Fibroblast of upper back skin (primary cell): ENCODE data around the gene GULP1.
A peak's percentile ranks its signal among the peaks of the same experiment; 100 is the strongest.
"Not testable (repeated sequence)": the region's sequence is repeated elsewhere in the genome, so short reads cannot be mapped to it uniquely, and the experiment has no call there.

Experiments
- DNase-seq: peaks from one replicate; pipeline ENCODE4 v3.0.0-alpha.2; 2013

GULP1 gene

GRCh38 chr2:188435115-188435514, 143.4 kb downstream of the GULP1 start:
- DNase-seq = no peak

- no peak for DNase-seq
These were observed 145.9 kb downstream of the GULP1 start for GRCh38 chr2:188437537-188437936.

GRCh38 chr2:188439986-188440385, 148.3 kb downstream of the GULP1 start:
- no peak for DNase-seq

GRCh38 chr2:188440849-188441248, 149.2 kb downstream of the GULP1 start:
- no peak for DNase-seq

- DNase-seq = no peak
These were observed 149.7 kb downstream of the GULP1 start for GRCh38 chr2:188441288-188441947.

- DNase-seq = no peak
These were observed 151.5 kb downstream of the GULP1 start for GRCh38 chr2:188443207-188443606.

- peak; percentile 43 for DNase-seq
These were observed 152.6 kb downstream of the GULP1 start for GRCh38 chr2:188444106-188444835.

- peak; percentile 81 for DNase-seq
These were observed 157.9 kb downstream of the GULP1 start for GRCh38 chr2:188449561-188449960.

GRCh38 chr2:188449971-188450370, 158.3 kb downstream of the GULP1 start:
- DNase-seq = no peak

- peak; percentile 88 for DNase-seq
These were observed 159.2 kb downstream of the GULP1 start for GRCh38 chr2:188450732-188451483.

GRCh38 chr2:188452084-188452483, 160.4 kb downstream of the GULP1 start:
- no peak for DNase-seq

GRCh38 chr2:188456114-188456909, 164.6 kb downstream of the GULP1 start:
- no peak for DNase-seq

GRCh38 chr2:188459061-188459460, 167.4 kb downstream of the GULP1 start:
- peak; percentile 55 for DNase-seq

GRCh38 chr2:188466078-188466477, 174.4 kb downstream of the GULP1 start:
- not testable (repeated sequence) for DNase-seq

- peak; percentile 20 for DNase-seq
These were observed 175.1 kb downstream of the GULP1 start for GRCh38 chr2:188466761-188467160.

GRCh38 chr2:188471166-188471565, 179.5 kb downstream of the GULP1 start:
- no peak for DNase-seq

GRCh38 chr2:188473306-188473705, 181.6 kb downstream of the GULP1 start:
- DNase-seq = no peak

GRCh38 chr2:188474316-188474715, 182.6 kb downstream of the GULP1 start:
- no peak for DNase-seq

GRCh38 chr2:188475945-188476344, 184.3 kb downstream of the GULP1 start:
- peak; percentile 94 for DNase-seq

- DNase-seq = no peak
These were observed 186.0 kb downstream of the GULP1 start for GRCh38 chr2:188477564-188478103.

- DNase-seq = no peak
These were observed 187.1 kb downstream of the GULP1 start for GRCh38 chr2:188478724-188479123.

GRCh38 chr2:188481474-188481873, 189.8 kb downstream of the GULP1 start:
- no peak for DNase-seq

- DNase-seq = no peak
These were observed 193.8 kb downstream of the GULP1 start for GRCh38 chr2:188485496-188485895.
